NT2/D1 (cell line): ENCODE results near the gene NAA40.
A peak's percentile ranks its signal among the peaks of the same experiment; 100 is the strongest.

Experiments
- DNase-seq: peaks from one replicate; pipeline ENCODE4 v3.0.0-alpha.2; 2011; ENCODE audit warnings: low read depth, low spot score
- H3K27me3 ChIP-seq: 2 replicates; pipeline ENCODE4 v1.6.0; 2011; ENCODE audit warnings: mild to moderate bottlenecking; ENCODE audit not compliant: insufficient read length, insufficient read depth
- H3K36me3 ChIP-seq: 2 replicates; pipeline ENCODE4 v1.6.1; 2011; ENCODE audit warnings: mild to moderate bottlenecking, low read length, mixed read lengths; ENCODE audit not compliant: insufficient read depth, insufficient read length
- H3K4me1 ChIP-seq: 2 replicates; pipeline ENCODE4 v1.5.1; 2011; ENCODE audit not compliant: insufficient read depth, insufficient read length
- H3K4me3 ChIP-seq: 2 replicates; pipeline ENCODE4 v1.5.1; 2011; ENCODE audit warnings: low read depth; ENCODE audit not compliant: insufficient read length
- H3K9ac ChIP-seq: 2 replicates; pipeline ENCODE4 v1.6.0; 2011; ENCODE audit warnings: low read depth; ENCODE audit not compliant: insufficient read length
- H3K9me3 ChIP-seq: 2 replicates; pipeline ENCODE4 v1.5.1; 2011; ENCODE audit warnings: mild to moderate bottlenecking, low read length; ENCODE audit not compliant: insufficient read depth
- SUZ12 ChIP-seq: IDR thresholded peaks from 2 replicates; pipeline ENCODE4 v1.6.1; 2011; ENCODE audit not compliant: insufficient read length, insufficient read depth; ENCODE audit errors: extremely low read depth
- YY1 ChIP-seq: IDR thresholded peaks from 2 replicates; pipeline ENCODE4 v1.6.1; 2011; ENCODE audit not compliant: insufficient read length, insufficient read depth
- ZNF274 ChIP-seq: IDR thresholded peaks from 2 replicates; pipeline ENCODE4 v1.6.1; 2011; ENCODE audit warnings: mild to moderate bottlenecking, low read depth, low read length

Gene NAA40

DNA sequence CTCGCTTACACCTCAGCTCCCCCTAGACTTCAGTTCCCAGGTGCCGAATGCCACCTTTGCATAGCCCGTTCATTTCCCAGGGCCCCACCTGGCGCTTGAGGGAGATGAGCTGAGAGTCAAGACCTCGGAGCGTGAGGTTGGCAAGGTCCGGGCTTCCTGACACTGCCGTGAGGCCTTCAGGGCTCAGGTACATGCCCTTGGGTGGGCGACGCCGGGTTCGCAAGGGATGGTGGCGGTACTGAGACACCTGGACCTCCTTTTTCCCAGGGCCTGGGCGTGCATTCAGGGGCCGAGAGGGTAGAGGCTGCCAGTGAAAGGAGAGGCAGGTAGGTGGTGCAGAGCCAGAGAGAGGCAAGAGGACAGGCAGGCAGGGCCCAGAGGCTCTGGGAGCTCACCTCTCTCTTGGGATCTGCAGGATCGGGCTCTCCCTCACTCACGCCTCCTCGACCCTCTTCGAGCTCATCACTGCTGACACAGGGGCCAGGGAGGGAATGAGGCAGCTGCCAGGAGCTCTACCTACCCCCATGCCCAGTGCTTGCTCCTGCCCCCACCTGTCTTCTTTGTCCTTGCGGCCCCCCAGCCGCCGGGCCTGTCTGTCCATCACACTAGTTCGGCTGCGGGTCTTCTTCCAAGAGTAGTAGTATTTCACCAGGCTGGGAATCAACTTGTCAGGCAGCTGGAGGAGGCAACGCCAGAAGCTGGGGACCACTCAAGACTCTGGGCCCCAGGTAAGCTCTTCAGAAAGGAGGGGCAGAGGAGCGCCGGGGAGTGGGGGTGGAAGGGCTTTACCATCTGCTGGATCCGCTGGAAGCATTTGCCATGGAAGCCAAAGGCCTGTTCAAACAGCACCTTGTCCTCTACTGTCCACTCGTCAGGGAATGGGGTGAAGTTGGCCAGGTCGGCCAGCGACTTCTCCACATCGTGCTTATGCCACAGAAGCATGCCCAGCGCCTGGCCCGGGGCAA is 24.7 kb upstream of the NAA40 start:
- H3K4me3 ChIP-seq = no peak overlapping the region
- H3K27me3 ChIP-seq = no peaks in the 10 kb centered on the region
- peaks cover 22% of the 10 kb centered on the region for H3K4me1 ChIP-seq
- TF ChIP-seq ZNF274 = no peak
- no peak for TF ChIP-seq YY1
- no peak for TF ChIP-seq SUZ12
- DNase-seq = no peak
- peaks cover 40% of the 10 kb centered on the region for H3K36me3 ChIP-seq
- H3K9me3 ChIP-seq = no peaks in the 10 kb centered on the region
- H3K9ac ChIP-seq = no peak overlapping the region

DNA sequence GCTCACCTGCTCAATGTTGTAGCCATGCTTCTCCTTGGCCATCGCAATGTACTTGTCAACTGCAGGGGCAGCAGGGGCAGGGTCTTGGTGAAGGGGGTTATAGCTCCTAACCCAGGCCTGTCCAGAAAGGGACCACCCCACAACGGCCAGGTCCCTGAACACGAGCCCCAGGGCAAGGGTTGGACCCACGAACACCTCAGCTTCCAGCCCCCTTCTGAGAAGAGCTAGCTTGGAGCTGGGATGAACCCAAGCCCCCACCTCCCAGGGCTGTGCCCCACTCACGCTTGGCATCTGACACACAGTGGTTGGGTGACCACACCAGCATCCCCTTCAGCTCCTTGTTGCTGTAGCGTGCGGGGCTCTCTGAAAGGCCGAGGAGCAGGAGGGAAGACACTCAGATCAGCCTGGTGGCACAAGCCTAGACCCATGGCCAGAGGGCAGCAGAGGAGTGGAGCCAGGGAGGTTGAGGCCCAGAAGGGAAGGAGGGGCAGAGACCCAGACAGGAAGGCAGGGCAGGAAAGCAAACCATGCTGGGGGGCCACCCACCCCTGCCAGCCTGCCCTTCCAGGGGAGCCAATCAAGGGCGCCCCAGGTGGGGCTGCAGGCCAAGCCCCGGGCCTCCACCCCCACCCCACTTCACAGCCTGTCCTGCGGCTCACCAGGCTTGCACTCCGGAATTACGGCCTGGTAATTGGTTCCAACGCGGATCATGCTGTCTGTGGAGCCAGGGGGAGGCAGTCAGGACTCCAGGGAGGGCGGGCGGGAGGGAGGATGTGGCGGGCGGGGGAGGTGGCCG is 23.7 kb upstream of the NAA40 start:
- no peak for DNase-seq

DNA sequence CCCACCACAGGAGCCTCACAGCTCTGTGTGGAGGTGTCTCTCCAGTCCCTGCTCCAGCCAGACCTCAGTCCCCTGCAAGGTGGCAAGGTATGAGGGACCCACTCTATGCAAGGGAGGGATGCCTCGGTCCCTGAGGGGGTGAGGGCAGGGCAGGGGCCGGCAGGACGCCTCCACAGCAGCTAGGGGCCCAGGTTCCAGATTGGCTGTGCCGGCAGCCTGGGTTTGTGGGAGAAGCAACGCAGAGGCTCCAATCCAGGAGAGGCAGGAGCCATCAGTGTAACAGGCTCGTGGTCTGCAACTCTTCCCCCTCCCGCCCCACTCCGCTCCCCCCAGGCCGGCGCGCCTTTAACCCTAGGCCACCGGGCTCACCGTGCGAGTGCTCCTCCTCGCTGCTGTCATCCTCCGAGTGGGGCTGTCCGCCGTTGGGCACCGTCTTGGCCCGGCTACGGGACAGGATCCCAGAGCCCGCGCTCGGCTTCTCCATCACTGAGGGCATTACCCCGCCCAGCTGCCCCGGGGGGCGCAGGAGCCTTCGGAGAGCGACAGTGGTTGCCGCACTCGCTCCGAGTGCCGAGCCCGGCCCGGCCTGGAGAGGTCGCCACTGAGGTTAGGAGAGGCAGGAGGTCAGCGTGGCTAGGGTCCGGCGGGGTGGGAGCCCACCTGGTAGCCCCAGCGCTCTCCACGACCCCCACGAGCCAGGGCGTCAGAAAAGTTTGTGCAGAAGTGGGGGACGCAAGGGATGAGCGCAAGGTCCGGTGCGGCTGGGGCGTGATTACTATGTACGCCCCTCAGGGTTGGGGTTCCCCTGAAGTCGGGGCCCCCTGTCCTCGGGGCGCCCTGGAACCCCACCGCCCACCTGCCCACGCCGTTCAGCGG is 22.6 kb upstream of the NAA40 start:
- Histone ChIP-seq H3K9me3 (no peaks in the 10 kb centered on the region), H3K36me3 (peaks cover 32% of the 10 kb centered on the region), H3K4me1 (peaks cover 15% of the 10 kb centered on the region), H3K27me3 (no peaks in the 10 kb centered on the region), H3K9ac (peak overlapping the region; percentile 97), H3K4me3 (peak overlapping the region; percentile 94)
- DNase-seq = peak; percentile 83
- TF ChIP-seq YY1 (no peak), SUZ12 (no peak), ZNF274 (no peak)

More for the DNA sequence above, 23.7 kb upstream of the NAA40 start:
- H3K36me3 ChIP-seq = peaks cover 38% of the 10 kb centered on the region
- H3K4me3 ChIP-seq = peak overlapping the region; percentile 94
- H3K27me3 ChIP-seq = no peaks in the 10 kb centered on the region
- no peak for TF ChIP-seq SUZ12
- no peak for TF ChIP-seq ZNF274
- no peak for TF ChIP-seq YY1
- peak overlapping the region; percentile 97 for H3K9ac ChIP-seq
- H3K4me1 ChIP-seq = peaks cover 19% of the 10 kb centered on the region
- H3K9me3 ChIP-seq = no peaks in the 10 kb centered on the region

DNA sequence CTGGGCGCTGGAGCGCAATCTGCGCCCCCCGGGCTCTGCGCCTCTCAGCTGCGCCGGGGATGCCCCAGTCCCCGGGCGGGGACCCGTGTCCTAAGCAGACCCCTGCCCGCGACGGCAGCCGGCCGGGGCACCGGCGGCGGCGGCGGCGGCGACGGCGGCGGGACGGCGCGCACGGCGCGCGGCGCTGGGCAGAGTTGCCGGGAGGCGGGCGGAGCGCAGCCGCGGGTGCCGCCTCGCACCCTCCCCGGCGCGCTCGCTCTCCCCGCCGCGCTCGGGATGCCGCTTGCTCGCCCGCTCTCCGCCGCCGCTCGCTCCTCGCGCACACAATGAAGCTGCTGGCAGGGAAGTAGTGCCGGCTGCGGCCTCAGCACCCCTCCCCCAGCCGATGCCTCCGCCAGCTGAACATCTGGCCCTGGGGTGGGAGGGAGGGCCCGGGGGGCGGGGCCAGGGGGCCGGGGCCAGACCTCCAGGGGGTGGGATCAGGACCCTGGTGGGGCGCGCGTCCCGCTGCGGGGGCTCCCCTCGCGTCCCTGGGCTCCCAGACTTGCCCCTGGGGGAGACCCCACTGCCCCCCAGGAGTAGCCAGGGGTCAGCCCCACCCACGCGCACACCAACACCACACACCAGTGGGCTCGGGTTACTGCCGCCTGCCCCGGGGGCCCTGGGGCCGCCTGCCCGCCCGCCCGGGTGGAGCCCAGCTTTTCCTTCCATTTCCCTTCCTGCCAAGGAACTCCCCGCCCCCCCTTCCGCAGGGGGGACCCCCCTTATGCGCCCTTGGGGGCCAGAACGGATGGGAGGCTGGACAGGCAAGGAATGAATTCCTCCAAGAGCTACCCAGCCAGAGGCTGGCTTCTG is 21.7 kb upstream of the NAA40 start, which contains the start of gene RCOR2:
Gene RCOR2 (minus strand): TSS at position 328 of the 855 bp plus-strand sequence. CDS start 708 bp downstream, outside the sequence.
- H3K27me3 ChIP-seq = no peaks in the 10 kb centered on the region
- peak within 1 kb of the TSS; percentile 94 for H3K4me3 ChIP-seq
- peak; percentile 89 for DNase-seq
- H3K4me1 ChIP-seq = peaks cover 16% of the 10 kb centered on the region
- TF ChIP-seq SUZ12 = no peak
- TF ChIP-seq ZNF274 = no peak
- H3K9ac ChIP-seq = peak within 1 kb of the TSS; percentile 99
- H3K9me3 ChIP-seq = no peaks in the 10 kb centered on the region
- peaks cover 27% of the 10 kb centered on the region for H3K36me3 ChIP-seq

DNA sequence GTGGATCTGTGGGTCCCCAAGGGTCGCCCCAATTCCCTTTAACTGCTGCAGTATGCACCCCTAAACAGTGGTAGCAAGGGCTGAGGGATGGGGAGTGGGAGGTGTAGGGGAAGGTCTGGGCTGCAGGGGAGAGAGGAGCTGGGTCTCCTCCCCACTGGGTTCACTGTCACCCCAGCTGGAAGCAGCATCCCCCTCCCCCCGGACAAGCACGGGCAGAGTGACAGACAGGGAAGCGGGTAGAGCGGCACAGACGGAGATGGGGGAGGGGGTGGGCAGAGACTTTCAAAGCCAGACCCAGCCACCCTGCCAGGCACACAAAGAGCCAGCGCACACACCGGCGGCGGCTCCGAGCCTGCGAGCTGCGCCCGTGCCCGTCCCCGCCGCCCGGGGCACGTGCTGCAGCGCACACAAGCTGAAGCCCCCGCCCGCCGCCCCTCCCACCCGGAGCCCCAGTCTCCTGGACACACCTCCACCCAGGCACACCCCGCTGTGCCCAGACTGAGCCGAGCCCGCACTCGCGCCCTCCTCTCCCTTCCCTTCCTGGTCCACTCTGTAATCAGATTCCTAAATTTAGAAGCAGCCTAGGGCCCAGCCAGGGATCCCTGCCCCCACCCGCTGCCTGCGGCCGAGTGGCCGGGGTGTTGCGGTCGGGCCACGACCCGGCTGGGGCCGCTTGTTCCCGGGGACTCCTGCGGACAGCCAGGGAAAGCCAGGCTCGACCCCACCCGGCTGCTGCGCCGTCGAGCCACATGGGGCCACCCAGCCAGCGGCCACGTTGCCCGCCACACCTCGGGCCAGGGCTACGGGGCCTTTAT is 20.9 kb upstream of the NAA40 start:
- peaks cover 19% of the 10 kb centered on the region for H3K36me3 ChIP-seq
- H3K4me1 ChIP-seq = peaks cover 16% of the 10 kb centered on the region
- no peak for TF ChIP-seq YY1
- no peak for TF ChIP-seq SUZ12
- TF ChIP-seq ZNF274 = no peak
- peak overlapping the region; percentile 84 for H3K4me3 ChIP-seq
- no peaks in the 10 kb centered on the region for H3K27me3 ChIP-seq
- no peaks in the 10 kb centered on the region for H3K9me3 ChIP-seq
- peak overlapping the region; percentile 99 for H3K9ac ChIP-seq
- peak; percentile 84 for DNase-seq
